ENCODE results near the gene FTSJ3.

Gene FTSJ3

DNA sequence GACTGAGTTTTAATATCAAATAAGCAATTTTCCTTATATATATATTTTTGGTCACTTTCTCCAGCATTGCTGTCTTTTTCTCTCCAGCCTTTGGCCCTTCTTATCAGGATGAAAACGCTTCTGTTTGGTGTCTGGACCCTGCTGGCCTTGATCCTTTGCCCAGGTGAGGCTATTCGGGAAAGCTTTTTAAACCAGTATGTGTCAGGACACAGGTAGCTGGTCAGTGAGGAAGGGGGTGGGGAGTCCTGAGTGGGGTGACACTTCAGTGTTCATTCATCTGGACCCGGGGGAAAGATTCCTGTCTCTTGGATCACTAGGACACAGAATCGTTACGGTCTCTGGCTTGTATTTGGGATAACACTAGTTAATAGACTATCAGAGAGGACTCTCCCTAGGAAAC, 27.2 kb upstream of the FTSJ3 start:
- no peak for DNase-seq (ENCODE audit: low spot score)
- no peak for TF ChIP-seq CTCF (IDR thresholded peaks at IDR 0.05; ENCODE audit: extremely low read depth, missing control alignments)

- no peak for DNase-seq (ENCODE audit: low spot score)
- TF ChIP-seq CTCF (IDR thresholded peaks at IDR 0.05; ENCODE audit: extremely low read depth, missing control alignments), result no peak
Observed at GRCh38 chr17:63853260-63853659, 25.8 kb upstream of the FTSJ3 start.

DNA sequence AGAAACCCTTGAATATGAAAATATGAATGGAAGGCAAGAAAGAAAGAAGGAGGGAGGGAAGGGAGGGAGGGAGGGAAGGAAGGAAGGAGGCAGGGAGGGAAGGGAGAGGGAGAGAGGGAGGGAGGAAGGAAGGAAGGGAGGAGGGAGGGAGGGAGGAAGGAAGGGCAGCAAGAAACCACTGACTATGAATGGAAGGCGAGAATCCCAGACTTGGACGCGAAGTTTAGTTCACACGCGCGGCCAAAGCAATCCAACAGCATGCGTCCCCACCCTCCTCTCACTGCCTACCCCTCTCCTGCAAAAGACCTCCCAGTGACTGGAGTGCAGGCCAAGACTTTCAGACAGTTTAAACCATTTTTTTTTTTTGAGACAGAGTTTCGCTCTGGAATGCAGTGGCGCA, 22.9 kb upstream of the FTSJ3 start:
- no peak for TF ChIP-seq CTCF (IDR thresholded peaks at IDR 0.05; ENCODE audit: extremely low read depth, missing control alignments)
- DNase-seq (ENCODE audit: low spot score), result no peak

GRCh38 chr17:63848834-63849689, 21.6 kb upstream of the FTSJ3 start:
- TF ChIP-seq CTCF (IDR thresholded peaks at IDR 0.05; ENCODE audit: extremely low read depth, missing control alignments), result peak; percentile 83
- peak; percentile 96 for DNase-seq (ENCODE audit: low spot score)

DNA sequence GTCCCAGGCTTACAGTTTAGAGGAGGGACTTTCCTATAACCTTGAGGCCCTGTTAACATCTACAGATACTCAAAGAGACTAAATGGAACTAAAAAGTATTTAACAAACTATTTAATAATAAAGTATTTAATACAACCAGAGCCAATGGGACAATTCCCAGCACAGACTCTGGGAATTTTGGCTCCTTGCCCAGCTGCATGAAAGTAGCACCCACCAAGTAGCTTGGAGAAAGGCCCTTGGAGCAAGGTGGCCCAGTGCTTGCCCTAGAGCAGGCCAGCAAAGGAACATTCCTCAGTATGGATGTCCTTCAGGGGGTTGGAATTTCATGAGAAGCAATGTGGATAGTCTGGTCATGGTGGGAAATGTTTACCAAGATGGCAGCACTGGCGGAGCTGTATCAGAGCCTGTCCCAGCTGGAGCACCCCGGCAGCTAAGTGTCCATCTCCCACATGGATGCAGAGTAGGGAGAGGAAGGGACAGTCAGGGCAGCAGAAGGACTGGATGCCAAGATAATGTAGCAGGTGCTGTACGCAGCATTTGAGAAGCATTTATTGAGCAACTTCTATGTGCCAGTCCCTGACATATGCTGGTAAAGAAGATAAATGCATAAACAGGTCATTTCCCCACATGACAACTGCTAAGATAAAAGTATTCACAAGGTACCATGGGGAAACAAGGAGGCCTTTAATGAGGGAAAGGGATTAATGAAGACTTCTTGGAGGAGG, 20.2 kb upstream of the FTSJ3 start:
- TF ChIP-seq CTCF (IDR thresholded peaks at IDR 0.05; ENCODE audit: extremely low read depth, missing control alignments), result no peak

DNA sequence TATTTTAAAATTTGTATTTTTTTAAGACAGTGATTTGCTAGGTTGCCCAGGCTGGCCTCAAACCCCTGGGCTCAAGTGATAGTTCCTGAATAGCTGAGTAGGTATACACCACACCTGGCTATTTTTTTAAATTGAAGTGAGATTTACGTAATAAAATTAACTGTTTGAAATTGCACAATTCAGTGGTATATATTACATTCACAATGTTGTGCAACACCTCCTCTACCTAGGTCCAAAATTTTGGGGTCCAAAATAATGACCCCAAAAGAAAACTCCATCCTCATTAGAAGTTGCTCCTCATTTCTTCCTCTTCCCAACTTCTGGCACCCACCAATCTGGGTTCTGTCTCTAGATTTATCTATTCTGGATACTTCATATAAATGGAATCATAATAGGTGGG, 18.0 kb upstream of the FTSJ3 start:
- TF ChIP-seq CTCF (IDR thresholded peaks at IDR 0.05; ENCODE audit: extremely low read depth, missing control alignments), result no peak
- DNase-seq (ENCODE audit: low spot score), result no peak

More for the DNA sequence above, 20.2 kb upstream of the FTSJ3 start:
- no peak for DNase-seq (ENCODE audit: low spot score)
